ENCODE results near the gene FAM168A.
A peak's percentile ranks its signal among the peaks of the same experiment; 100 is the strongest.

DNA sequence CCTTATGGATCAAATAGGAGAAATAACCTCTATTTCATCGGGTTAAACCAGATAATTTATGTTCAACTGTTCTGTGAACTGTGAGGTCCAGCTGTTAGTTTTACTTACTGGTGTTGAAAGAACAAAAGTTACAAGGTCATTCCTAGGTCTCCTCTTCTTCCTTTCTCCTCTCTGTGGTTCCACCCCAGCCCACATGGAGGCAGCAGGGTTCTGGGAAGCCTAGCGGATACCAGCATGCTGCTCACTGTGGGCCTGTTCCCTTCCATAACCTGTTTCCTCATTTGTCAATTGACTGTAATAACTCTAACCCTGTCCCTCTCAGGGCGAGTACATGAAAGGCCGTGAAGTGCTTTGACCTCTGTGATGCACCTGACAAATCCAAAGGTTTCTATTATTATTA, 193.9 kb downstream of the FAM168A start:
- TF ChIP-seq, protein P1, sequence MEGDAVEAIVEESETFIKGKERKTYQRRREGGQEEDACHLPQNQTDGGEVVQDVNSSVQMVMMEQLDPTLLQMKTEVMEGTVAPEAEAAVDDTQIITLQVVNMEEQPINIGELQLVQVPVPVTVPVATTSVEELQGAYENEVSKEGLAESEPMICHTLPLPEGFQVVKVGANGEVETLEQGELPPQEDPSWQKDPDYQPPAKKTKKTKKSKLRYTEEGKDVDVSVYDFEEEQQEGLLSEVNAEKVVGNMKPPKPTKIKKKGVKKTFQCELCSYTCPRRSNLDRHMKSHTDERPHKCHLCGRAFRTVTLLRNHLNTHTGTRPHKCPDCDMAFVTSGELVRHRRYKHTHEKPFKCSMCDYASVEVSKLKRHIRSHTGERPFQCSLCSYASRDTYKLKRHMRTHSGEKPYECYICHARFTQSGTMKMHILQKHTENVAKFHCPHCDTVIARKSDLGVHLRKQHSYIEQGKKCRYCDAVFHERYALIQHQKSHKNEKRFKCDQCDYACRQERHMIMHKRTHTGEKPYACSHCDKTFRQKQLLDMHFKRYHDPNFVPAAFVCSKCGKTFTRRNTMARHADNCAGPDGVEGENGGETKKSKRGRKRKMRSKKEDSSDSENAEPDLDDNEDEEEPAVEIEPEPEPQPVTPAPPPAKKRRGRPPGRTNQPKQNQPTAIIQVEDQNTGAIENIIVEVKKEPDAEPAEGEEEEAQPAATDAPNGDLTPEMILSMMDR (IDR thresholded peaks at IDR 0.05): peak; percentile 58 to 63
- no peak for TF ChIP-seq EP300 (IDR thresholded peaks at IDR 0.05)
- TF ChIP-seq POLR2A (IDR thresholded peaks at IDR 0.05): no peak
